ENCODE measurements around the gene RASA3.

RASA3 gene

DNA sequence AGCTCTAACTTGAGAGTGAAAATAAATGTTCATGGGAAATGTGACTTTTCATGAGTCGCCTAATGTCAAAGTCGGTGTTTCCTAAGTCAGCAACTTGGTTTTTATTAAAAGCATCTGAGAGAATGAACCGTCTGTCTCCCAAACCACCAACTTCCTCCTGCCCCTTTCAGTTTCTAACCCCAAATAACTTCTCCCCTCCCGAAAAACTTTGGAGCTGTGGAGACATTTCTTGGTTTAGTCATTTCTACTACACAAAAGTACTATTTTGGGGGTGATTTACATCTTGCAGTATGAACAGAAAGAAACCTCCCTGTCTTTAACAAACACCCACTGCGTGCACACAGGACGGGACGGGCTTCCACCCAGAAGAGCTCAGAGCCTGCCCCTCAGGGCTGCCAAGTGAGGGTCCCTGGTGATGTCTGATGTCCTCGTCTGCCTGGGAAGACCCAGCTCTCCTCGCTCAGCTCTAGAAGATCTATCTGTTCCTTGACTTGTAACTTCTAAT lies 65.0 kb downstream of the RASA3 start:
- no peak for DNase-seq (ENCODE audit: low read depth in 2 of 2)

GRCh38 chr13:114066956-114067355 lies 65.5 kb downstream of the RASA3 start:
- DNase-seq (ENCODE audit: low read depth in 2 of 2): no peak

- no peak for DNase-seq (ENCODE audit: low read depth in 2 of 2)
Observed at GRCh38 chr13:114065926-114066774, 66.3 kb downstream of the RASA3 start.

DNA sequence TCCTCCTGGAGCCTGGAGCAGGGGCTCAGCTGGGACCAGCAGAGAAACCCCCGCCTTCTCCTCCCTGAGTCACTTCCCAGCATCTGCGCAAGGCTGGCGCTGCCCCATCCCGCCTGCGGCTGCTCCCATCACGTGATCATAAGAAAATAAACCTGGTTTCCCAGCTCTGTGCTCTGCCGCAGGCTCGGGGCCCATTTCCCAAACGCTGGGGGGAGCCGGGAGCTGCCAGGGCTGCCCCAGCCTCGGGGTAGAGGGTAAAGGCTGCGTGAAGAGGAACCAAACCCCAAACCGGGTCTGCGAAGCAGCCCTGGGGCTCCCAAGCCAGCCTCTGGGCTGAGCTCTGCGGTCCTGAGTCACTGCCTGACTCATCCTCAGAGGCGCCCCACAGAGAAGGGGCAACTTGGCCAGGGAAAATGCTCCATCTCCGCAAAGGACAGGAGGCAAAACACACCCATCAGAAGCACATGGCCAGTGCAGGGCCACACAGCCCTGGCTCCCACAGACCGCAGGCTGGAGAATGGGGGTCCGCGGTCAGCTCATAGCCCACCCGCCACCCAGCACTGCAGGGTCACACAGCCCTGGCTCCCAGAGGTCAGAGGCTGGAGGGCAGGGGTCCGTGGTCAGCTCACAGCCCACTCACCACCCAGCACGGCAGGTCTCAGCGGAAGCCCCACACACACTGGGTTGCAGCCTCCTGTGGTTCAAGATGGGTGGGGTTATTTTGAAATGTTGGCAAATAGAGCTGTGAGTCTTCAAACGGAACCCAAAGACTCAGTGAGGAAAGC lies 67.1 kb downstream of the RASA3 start:
- peak; percentile 49 to 58 for DNase-seq (ENCODE audit: low read depth in 2 of 2)

- DNase-seq (ENCODE audit: low read depth in 2 of 2): no peak
Observed at GRCh38 chr13:114064450-114065140, 67.8 kb downstream of the RASA3 start.

- no peak for DNase-seq (ENCODE audit: low read depth in 2 of 2)
Observed at GRCh38 chr13:114063545-114064449, 68.6 kb downstream of the RASA3 start.

DNA sequence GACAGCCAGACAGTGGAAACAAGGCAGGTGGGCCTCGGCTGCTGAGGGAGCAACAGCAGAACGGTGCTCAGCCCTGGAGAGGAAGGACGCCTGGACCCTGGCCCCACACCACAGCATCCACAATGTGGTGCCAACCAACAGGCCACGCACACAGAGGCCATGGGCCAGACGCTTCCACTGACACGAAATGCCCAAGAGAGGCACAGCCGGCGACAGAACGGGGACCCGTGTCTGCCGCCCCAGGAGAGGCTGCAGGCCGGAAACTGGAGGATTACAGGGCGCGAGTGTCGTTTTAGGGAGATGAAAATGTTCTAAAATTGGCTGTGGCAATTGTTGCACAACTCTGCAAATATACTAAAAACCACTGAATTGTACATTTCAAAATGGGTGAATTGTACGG lies 69.7 kb downstream of the RASA3 start:
- no peak for DNase-seq (ENCODE audit: low read depth in 2 of 2)

- no peak for DNase-seq (ENCODE audit: low read depth in 2 of 2)
Observed at GRCh38 chr13:114062341-114062740, 70.1 kb downstream of the RASA3 start.

GRCh38 chr13:114061744-114062143 lies 70.7 kb downstream of the RASA3 start:
- DNase-seq (ENCODE audit: low read depth in 2 of 2): no peak

DNA sequence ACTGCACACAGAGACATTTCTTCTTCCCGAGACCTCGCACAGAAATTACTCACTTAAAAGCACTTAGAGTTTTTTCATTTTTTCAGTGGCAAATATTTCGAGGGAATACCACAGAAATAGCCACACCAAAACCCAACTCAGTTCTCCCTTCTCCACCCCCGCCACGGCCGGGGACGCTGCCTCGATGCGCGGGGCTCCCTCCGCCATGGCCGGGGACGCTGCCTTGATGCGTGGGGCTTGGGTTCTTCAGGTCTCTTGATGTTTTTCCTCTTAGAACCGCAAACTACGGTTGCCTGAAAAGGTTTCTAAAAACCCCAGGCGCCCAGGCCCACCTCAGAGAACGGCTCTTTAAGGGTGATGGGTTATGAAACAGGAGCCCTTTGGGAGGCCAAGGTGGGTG lies 71.4 kb downstream of the RASA3 start:
- no peak for DNase-seq (ENCODE audit: low read depth in 2 of 2)

- no peak for DNase-seq (ENCODE audit: low read depth in 2 of 2)
Observed at GRCh38 chr13:114059946-114060860, 72.2 kb downstream of the RASA3 start.

DNA sequence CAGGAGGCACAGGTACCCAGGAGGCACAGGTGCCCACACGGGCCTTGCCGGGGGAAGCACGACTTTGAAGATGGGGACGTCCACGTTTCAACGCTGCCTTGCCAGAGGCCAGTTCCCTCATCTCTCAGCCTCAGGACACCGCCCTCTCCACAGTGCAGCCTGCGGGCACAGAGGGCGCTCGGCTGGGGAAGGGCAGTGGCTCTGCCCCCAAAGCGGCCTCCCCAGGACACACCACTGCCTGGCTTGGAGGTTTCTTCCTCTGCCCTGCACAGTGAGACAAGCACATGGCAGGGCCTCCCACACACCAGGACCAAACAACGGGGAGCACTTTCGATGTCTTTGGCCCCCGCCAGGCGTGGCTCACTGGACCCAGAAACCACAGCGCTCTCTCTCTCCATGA lies 73.0 kb downstream of the RASA3 start:
- no peak for DNase-seq (ENCODE audit: low read depth in 2 of 2)

GRCh38 chr13:114058051-114058867 lies 74.2 kb downstream of the RASA3 start:
- no peak for DNase-seq (ENCODE audit: low read depth in 2 of 2)

GRCh38 chr13:114057166-114058050 lies 75.0 kb downstream of the RASA3 start:
- DNase-seq (ENCODE audit: low read depth in 2 of 2): no peak

DNA sequence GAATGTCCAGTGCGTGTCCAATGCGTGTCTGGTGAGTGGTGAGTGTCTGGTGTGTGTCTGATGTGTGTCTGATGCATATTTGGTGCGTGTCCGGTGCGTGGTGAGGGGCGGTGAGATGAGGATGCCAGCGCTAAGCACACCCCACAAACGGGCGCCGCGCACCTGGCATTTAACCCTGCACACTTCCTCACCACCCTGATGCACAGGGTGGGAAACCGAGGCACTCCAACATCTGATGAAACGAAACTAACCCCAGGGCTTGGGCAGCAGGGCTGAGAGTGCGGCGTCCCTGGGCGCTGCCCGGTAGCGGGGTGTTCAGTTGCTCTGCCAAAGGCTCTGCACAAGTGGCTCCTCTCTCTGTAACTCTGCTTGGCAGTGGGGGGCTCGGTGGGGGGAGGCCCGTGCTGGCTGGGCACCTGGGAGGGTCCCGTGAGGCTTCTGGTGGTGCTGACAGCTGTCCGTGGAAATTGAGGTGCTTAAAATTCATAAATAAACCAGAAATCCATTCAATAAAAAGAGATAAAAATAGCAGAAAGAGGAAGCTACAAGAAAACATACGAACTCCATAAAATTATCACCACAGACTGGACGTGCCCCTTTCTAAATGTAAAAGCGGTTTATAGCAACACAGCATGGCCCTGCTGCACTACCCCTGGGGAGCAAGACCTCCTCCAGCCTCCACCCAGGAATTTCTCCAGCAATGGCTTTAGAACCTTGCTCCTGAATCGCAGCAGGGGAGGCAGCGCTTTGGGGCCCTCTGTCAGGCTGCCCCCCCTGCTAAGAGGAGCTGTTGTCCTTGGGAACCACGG lies 76.0 kb downstream of the RASA3 start:
- no peak for DNase-seq (ENCODE audit: low read depth in 2 of 2)

DNA sequence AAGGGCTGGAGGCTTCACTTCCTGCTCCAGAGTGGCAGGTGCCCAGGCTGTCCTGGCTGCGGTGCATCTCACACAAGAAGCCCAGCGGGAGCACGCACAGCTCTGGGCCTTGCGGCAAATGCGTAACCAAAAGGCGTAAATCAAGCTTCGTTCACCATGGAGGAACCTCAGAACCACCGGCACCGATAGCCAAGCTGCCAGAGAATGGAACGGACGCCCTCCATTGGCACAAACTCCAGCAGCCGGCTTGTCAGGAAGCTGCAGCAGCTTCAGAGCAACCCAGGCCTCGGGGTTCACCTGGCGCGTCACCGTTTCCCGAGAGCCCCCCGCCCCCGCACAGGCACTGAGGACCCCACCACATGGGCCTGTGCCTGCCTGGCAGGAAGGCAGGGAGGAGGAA lies 76.7 kb downstream of the RASA3 start:
- no peak for DNase-seq (ENCODE audit: low read depth in 2 of 2)

DNA sequence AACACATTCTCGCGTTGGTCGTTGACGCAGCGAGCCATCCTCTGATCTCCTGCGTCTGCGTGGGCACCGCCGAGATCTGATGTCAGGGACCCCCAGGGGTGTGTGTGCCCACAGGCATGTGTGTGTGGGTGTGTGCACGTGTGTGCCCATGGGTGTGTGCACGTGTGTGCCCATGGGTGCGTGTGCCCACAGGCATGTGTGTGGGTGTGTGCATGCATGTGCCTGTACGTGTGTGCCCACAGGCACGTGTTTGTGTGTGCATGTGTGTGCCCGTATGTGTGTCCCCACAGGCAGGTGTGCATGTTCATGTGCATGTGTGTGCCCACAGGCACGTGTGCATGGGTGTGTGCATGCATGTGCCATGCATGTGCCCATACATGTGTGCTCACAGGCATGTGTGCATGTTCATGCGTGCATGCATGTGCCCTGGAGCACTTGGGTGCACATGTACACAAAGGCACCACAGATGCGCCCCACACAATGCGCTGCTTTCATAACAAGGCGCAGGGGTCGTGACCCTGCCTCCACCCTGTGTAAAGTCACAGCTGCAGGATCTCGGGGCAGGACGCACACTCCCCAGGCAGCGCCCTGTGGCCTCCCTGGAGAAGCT lies 77.5 kb downstream of the RASA3 start:
- no peak for DNase-seq (ENCODE audit: low read depth in 2 of 2)
